Neural progenitor cell (in vitro differentiated cells): ENCODE results near the gene HMX1. TPM values are rescaled to one million over a fixed set of nuclear protein-coding genes. Genes with fewer than 3 reads are reported as not detected.

Source experiments
- DNase-seq: peaks from one replicate; pipeline ENCODE4 v3.0.0-alpha.2; 2016; ENCODE audit warnings: low spot score
- H2AFZ ChIP-seq: fragments of 200-600 bp; sonication (generic); replicated peaks from 2 replicates; pipeline ENCODE4 v1.6.1; 2016; ENCODE audit warnings: antibody characterized with exemption
- H3F3A ChIP-seq: fragments of 200-600 bp; sonication (generic); 2 replicates; pipeline ENCODE4 v1.6.1; 2016; ENCODE audit warnings: antibody characterized with exemption, low read depth
- H3K27ac ChIP-seq: fragments of 200-600 bp; sonication (generic); 2 replicates; pipeline ENCODE4 v1.5.1; 2016; ENCODE audit warnings: mild to moderate bottlenecking
- H3K27me3 ChIP-seq: fragments of 200-600 bp; sonication (generic); 2 replicates; pipeline ENCODE4 v1.6.1; 2016; ENCODE audit warnings: mild to moderate bottlenecking, moderate library complexity
- H3K36me3 ChIP-seq: fragments of 200-600 bp; sonication (generic); 2 replicates; pipeline ENCODE4 v1.5.1; 2016
- H3K4me1 ChIP-seq: fragments of 200-600 bp; sonication (generic); 2 replicates; pipeline ENCODE4 v1.6.1; 2016; ENCODE audit warnings: mixed run types
- H3K4me2 ChIP-seq: fragments of 200-600 bp; sonication (generic); 2 replicates; pipeline ENCODE4 v1.6.1; 2016
- H3K4me3 ChIP-seq: fragments of 200-600 bp; sonication (generic); 2 replicates; pipeline ENCODE4 v1.5.1; 2016
- H3K79me2 ChIP-seq: fragments of 200-600 bp; sonication (generic); 2 replicates; pipeline ENCODE4 v1.6.1; 2016; ENCODE audit warnings: low read depth
- H3K9ac ChIP-seq: fragments of 200-600 bp; sonication (generic); 2 replicates; pipeline ENCODE4 v1.6.1; 2016
- H3K9me3 ChIP-seq: fragments of 200-600 bp; sonication (generic); 2 replicates; pipeline ENCODE4 v1.5.1; 2016; ENCODE audit warnings: low read depth
- H4K20me1 ChIP-seq: fragments of 200-600 bp; sonication (generic); 2 replicates; pipeline ENCODE4 v1.6.1; 2016; ENCODE audit warnings: low read depth
- H3K27ac Mint-ChIP-seq: 3 replicates; pipeline ENCODE4 v1.8.0; 2021; ENCODE audit warnings: mixed read lengths
- H3K27me3 Mint-ChIP-seq: 2 replicates; pipeline ENCODE4 v1.8.0; 2022; ENCODE audit warnings: low read depth, mild to moderate bottlenecking, inconsistent platforms, moderate library complexity, mixed read lengths; ENCODE audit not compliant: insufficient read depth
- H3K36me3 Mint-ChIP-seq: 3 replicates; pipeline ENCODE4 v1.8.0; 2021; ENCODE audit warnings: mixed read lengths
- H3K4me1 Mint-ChIP-seq: 3 replicates; pipeline ENCODE4 v1.8.0; 2021; ENCODE audit warnings: mixed read lengths
- H3K4me3 Mint-ChIP-seq: 3 replicates; pipeline ENCODE4 v1.8.0; 2021; ENCODE audit warnings: mild to moderate bottlenecking, moderate library complexity, mixed read lengths
- H3K9me3 Mint-ChIP-seq: 3 replicates; pipeline ENCODE4 v1.8.0; 2020; ENCODE audit warnings: mixed read lengths
- CTCF ChIP-seq: fragments of 200-600 bp; sonication (generic); IDR thresholded peaks from 2 replicates; pipeline ENCODE4 v1.5.1; 2017; ENCODE audit warnings: antibody characterized with exemption, mild to moderate bottlenecking
- EZH2 ChIP-seq: fragments of 200-600 bp; sonication (generic); IDR thresholded peaks from 2 replicates; pipeline ENCODE4 v1.6.1; 2017; ENCODE audit warnings: antibody characterized with exemption, mild to moderate bottlenecking, moderate library complexity
- EZH2phosphoT487 ChIP-seq: fragments of 200-600 bp; sonication (generic); IDR thresholded peaks from 2 replicates; pipeline ENCODE4 v1.6.1; 2017; ENCODE audit warnings: antibody characterized with exemption
- total RNA-seq: library from RNA; depleted of rRNA; stranded (reverse); fragments of >200 nt; gene quantifications from 2 replicates; pipeline ENCODE4 v1.2.3, GENCODE V29; 2015; ENCODE audit warnings: low replicate concordance

HMX1 gene
- total RNA-seq, 1 donor from 2014 or later, result not detected

- Histone ChIP-seq H4K20me1 (peaks cover 93% of the 10 kb centered on the region), H3K4me3 (no peak overlapping the region), H3K9ac (no peak overlapping the region), H3K9me3 (no peaks in the 10 kb centered on the region), H2AFZ (no peak overlapping the region), H3K4me2 (no peak overlapping the region), H3F3A (peaks cover 6% of the 10 kb centered on the region), H3K27ac (no peak overlapping the region), H3K79me2 (no peaks in the 10 kb centered on the region), H3K27me3 (peaks cover 100% of the 10 kb centered on the region), H3K36me3 (no peaks in the 10 kb centered on the region), H3K4me1 (peaks cover 31% of the 10 kb centered on the region)
- Mint-ChIP-seq H3K27ac (no peak overlapping the region), H3K27me3 (peaks cover 83% of the 10 kb centered on the region), H3K36me3 (no peaks in the 10 kb centered on the region), H3K4me3 (no peak overlapping the region), H3K4me1 (peaks cover 22% of the 10 kb centered on the region), H3K9me3 (peaks cover 3% of the 10 kb centered on the region)
- TF ChIP-seq EZH2phosphoT487, result no peak
- TF ChIP-seq EZH2, result peak; percentile 99
- no peak for TF ChIP-seq CTCF
- DNase-seq, result peak; percentile 18
Observed at GRCh38 chr4:8859550-8860095, 12.0 kb downstream of the HMX1 start.

GRCh38 chr4:8858701-8859210, 12.9 kb downstream of the HMX1 start:
- Histone ChIP-seq H3K4me3 (no peak overlapping the region), H3K4me2 (no peak overlapping the region), H3F3A (peaks cover 6% of the 10 kb centered on the region), H3K4me1 (peaks cover 31% of the 10 kb centered on the region), H3K9ac (no peak overlapping the region), H2AFZ (no peak overlapping the region), H3K9me3 (no peaks in the 10 kb centered on the region), H3K79me2 (no peaks in the 10 kb centered on the region), H3K27me3 (peaks cover 100% of the 10 kb centered on the region), H4K20me1 (peaks cover 84% of the 10 kb centered on the region), H3K36me3 (no peaks in the 10 kb centered on the region), H3K27ac (no peak overlapping the region)
- Mint-ChIP-seq H3K4me1 (peaks cover 25% of the 10 kb centered on the region), H3K9me3 (no peaks in the 10 kb centered on the region), H3K36me3 (no peaks in the 10 kb centered on the region), H3K27me3 (peaks cover 79% of the 10 kb centered on the region), H3K4me3 (no peak overlapping the region), H3K27ac (no peak overlapping the region)
- peak; percentile 59 for DNase-seq
- TF ChIP-seq CTCF, result no peak

- peak; percentile 83 for TF ChIP-seq EZH2phosphoT487
- peak; percentile 88 for TF ChIP-seq EZH2
- no peak for TF ChIP-seq CTCF
- Histone ChIP-seq H3K4me1 (peaks cover 31% of the 10 kb centered on the region), H3K27me3 (peaks cover 100% of the 10 kb centered on the region), H4K20me1 (peaks cover 77% of the 10 kb centered on the region), H3K36me3 (no peaks in the 10 kb centered on the region), H3K9ac (no peak overlapping the region), H3K79me2 (no peaks in the 10 kb centered on the region), H3K9me3 (no peaks in the 10 kb centered on the region), H3K4me2 (peak overlapping the region; percentile 77), H3K4me3 (peak overlapping the region; percentile 41), H2AFZ (peak overlapping the region; percentile 26), H3F3A (peaks cover 6% of the 10 kb centered on the region), H3K27ac (no peak overlapping the region)
- peak; percentile 62 for DNase-seq
- Mint-ChIP-seq H3K4me3 (peak overlapping the region; percentile 74), H3K4me1 (peaks cover 25% of the 10 kb centered on the region), H3K27ac (no peak overlapping the region), H3K27me3 (peaks cover 75% of the 10 kb centered on the region), H3K9me3 (peaks cover 2% of the 10 kb centered on the region), H3K36me3 (no peaks in the 10 kb centered on the region)
Observed at GRCh38 chr4:8857766-8858700, 13.6 kb downstream of the HMX1 start.
